Measurements from ENCODE around the gene SEMA3E. TPM values are rescaled to one million over a fixed set of nuclear protein-coding genes. Genes with fewer than 3 reads are reported as not detected.
A peak's percentile ranks its signal among the peaks of the same experiment; 100 is the strongest.

SEMA3E gene
- total and polyA plus RNA-seq, 4 donors = 1.0 to 23.5 (median 3.1) TPM

DNA sequence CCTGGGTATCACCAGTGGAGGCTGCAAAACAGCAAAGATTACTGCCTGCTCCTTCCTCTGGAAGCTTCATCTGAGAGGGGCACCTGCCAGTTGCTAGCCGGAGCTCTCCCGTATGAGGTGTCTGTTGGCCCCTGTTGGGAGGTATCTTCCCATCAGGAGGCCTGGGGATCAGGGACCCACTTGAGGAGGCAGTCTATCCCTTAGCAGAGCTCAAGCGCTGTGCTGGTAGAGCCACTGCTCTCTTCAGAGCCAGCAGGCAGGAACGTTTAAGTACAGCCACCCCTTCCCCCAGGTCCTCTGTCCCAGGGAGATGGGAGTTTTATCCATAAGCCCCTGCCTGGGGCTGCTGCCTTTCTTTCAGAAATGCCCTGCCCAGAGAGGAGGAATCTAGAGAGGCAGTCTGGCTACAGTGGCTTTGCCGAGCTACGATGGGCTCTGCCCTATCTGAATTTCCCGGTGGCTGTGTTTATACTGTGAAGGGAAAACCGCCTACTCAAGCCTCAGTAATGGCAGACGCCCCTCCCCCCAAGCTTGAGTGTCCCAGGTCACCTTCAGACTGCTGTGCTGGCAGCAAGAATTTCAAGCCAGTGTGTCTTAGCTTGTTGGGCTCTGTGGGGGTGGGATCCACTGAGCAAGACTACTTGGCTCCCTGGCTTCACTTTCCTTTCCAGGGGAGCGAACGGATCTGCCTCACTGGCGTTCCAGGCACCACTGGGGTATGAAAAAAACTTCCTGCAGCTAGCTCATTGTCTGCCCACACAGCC is 19.6 kb downstream of the SEMA3E start:
- Histone ChIP-seq H3K27ac (ENCODE audit: low read depth in 1 of 2, low read length in 1 of 2) (no peak overlapping the region), H3K9me3 (ENCODE audit: control insufficient read depth in 4 of 4, insufficient read depth in 3 of 4, low read length in 3 of 4) (no peaks in the 10 kb centered on the region), H3K4me3 (no peak overlapping the region), H3K9ac (ENCODE audit: insufficient read depth in 1 of 2, low read length in 2 of 2) (no peak overlapping the region), H3K4me1 (ENCODE audit: control insufficient read depth in 5 of 5, insufficient read depth in 5 of 5, low read length in 5 of 5) (no peaks in the 10 kb centered on the region), H3K27me3 (ENCODE audit: control insufficient read depth in 3 of 3, insufficient read depth in 3 of 3, low read length in 2 of 3) (no peaks in the 10 kb centered on the region), H3K36me3 (ENCODE audit: control insufficient read depth in 4 of 4, insufficient read depth in 4 of 4, low read length in 4 of 4) (peaks cover 0 to 3% (median 0%) of the 10 kb centered on the region in 4 donors)
- TF ChIP-seq, protein P1, sequence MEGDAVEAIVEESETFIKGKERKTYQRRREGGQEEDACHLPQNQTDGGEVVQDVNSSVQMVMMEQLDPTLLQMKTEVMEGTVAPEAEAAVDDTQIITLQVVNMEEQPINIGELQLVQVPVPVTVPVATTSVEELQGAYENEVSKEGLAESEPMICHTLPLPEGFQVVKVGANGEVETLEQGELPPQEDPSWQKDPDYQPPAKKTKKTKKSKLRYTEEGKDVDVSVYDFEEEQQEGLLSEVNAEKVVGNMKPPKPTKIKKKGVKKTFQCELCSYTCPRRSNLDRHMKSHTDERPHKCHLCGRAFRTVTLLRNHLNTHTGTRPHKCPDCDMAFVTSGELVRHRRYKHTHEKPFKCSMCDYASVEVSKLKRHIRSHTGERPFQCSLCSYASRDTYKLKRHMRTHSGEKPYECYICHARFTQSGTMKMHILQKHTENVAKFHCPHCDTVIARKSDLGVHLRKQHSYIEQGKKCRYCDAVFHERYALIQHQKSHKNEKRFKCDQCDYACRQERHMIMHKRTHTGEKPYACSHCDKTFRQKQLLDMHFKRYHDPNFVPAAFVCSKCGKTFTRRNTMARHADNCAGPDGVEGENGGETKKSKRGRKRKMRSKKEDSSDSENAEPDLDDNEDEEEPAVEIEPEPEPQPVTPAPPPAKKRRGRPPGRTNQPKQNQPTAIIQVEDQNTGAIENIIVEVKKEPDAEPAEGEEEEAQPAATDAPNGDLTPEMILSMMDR (IDR thresholded peaks at IDR 0.05; ENCODE audit: control extremely low read depth, extremely low read depth) = no peak
- ATAC-seq (ENCODE audit: insufficient read depth, low FRiP score) (no peak), DNase-seq (peak in 1 of 3 donors; percentile 18)
- 69 to 77% methylated on average over 12 of the region's 12 CpGs for WGBS, 2 donors

DNA sequence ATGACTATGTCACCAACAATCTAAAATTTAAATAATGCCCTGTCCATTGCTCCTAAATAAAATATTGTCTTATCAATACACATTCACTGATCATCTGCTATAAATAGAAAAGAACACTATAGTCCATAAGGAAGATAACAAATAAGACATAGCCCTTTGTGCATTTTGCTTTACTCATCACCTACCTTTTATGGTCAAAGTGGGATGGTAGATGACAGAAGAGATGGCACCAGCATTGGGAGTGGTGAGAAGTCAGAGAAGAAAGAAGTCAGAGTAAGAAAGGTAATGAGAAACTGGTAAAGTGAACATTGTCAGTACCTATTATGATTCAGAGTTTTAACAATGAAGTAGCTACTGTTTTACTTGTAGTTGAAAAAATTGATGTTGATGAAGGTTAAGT is 31.1 kb downstream of the SEMA3E start:
- H3K9me3 ChIP-seq (ENCODE audit: control insufficient read depth in 4 of 4, insufficient read depth in 3 of 4, low read length in 3 of 4) = no peaks in the 10 kb centered on the region
- H3K4me3 ChIP-seq = no peak overlapping the region
- TF ChIP-seq, protein P1 (IDR thresholded peaks at IDR 0.05; ENCODE audit: control extremely low read depth, extremely low read depth) = no peak

DNA sequence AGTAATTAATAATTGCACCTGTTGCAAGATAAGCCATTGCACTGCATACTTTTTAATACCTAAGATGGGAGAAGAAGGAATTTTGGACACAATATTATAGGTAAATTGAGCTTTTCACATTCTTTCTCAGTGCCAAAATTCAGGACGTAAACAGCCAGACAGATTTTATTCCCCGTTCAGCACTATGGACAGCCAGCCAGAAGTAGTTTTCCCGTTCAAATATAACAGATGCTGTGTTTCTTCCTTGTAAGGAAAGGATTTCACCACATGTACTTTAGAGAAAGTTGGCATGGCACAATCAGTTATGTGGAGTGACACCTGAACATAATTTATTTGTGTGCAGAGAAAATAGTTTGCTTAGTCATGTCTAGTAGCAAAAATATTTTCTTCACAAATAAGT is 34.8 kb downstream of the SEMA3E start:
- Histone ChIP-seq H3K4me3 (no peak overlapping the region), H3K9ac (ENCODE audit: insufficient read depth in 1 of 2, low read length in 2 of 2) (no peak overlapping the region), H3K36me3 (ENCODE audit: control insufficient read depth in 4 of 4, insufficient read depth in 4 of 4, low read length in 4 of 4) (no peaks in the 10 kb centered on the region), H3K27me3 (ENCODE audit: control insufficient read depth in 3 of 3, insufficient read depth in 3 of 3, low read length in 2 of 3) (no peaks in the 10 kb centered on the region), H3K27ac (ENCODE audit: low read depth in 1 of 2, low read length in 1 of 2) (no peak overlapping the region), H3K9me3 (ENCODE audit: control insufficient read depth in 4 of 4, insufficient read depth in 3 of 4, low read length in 3 of 4) (no peaks in the 10 kb centered on the region), H3K4me1 (ENCODE audit: control insufficient read depth in 5 of 5, insufficient read depth in 5 of 5, low read length in 5 of 5) (peaks cover 0 to 4% (median 0%) of the 10 kb centered on the region in 5 donors)
- WGBS, 2 donors = 49 to 64% methylated on average over 3 of the region's 3 CpGs
- TF ChIP-seq, protein P1 (IDR thresholded peaks at IDR 0.05; ENCODE audit: control extremely low read depth, extremely low read depth) = no peak
- ATAC-seq (ENCODE audit: insufficient read depth, low FRiP score) = no peak
- peak in 2 of 3 donors; percentile 25 to 48 for DNase-seq

More for the DNA sequence above, 31.1 kb downstream of the SEMA3E start:
- ATAC-seq (ENCODE audit: insufficient read depth, low FRiP score) = no peak
- H3K27ac ChIP-seq (ENCODE audit: low read depth in 1 of 2, low read length in 1 of 2) = no peak overlapping the region
- H3K4me1 ChIP-seq (ENCODE audit: control insufficient read depth in 5 of 5, insufficient read depth in 5 of 5, low read length in 5 of 5) = peaks cover 0 to 4% (median 0%) of the 10 kb centered on the region in 5 donors
- no peak overlapping the region for H3K9ac ChIP-seq (ENCODE audit: insufficient read depth in 1 of 2, low read length in 2 of 2)
- no peaks in the 10 kb centered on the region for H3K27me3 ChIP-seq (ENCODE audit: control insufficient read depth in 3 of 3, insufficient read depth in 3 of 3, low read length in 2 of 3)
- DNase-seq = no peak
- H3K36me3 ChIP-seq (ENCODE audit: control insufficient read depth in 4 of 4, insufficient read depth in 4 of 4, low read length in 4 of 4) = no peaks in the 10 kb centered on the region

Measured in lung (tissue), 12 donors.